ENCODE data around the gene DDX46. TPM values are rescaled to one million over a fixed set of nuclear protein-coding genes. Genes with fewer than 3 reads are reported as not detected.
"Not testable (repeated sequence)": the region's sequence is repeated elsewhere in the genome, so short reads cannot be mapped to it uniquely, and the experiment has no call there.

The DDX46 gene
- total RNA-seq, 8 experiments from 2014 or later: 24.8 to 80.6 (median 32.6) TPM

GRCh38 chr5:134837530-134838181, 79.1 kb downstream of the DDX46 start:
- in situ Hi-C loops (cut with MboI; ENCODE audit: low pct_unique_long_range_greater_than_20kb in 2 of 9, low sequenced_read_pairs in 9 of 9, unreplicated experiment in 9 of 9): no loop called here
- no peak overlapping the region for H3K4me3 ChIP-seq
- no peak for ATAC-seq (replicated peaks in 6 of 8)

GRCh38 chr5:134838361-134838760, 79.8 kb downstream of the DDX46 start:
- WGBS, 10 experiments: 95 to 100% (median 99%) methylated on average over 2 to 9 of the region's 9 CpGs; no CpG with 5 or more reads in 4 of the 10 experiments

More at GRCh38 chr5:134837530-134838181, 79.1 kb downstream of the DDX46 start:
- H3K4me1 ChIP-seq (replicated peaks in 1 of 2): peaks cover 0 to 2% of the 10 kb centered on the region in 2 donors
- 71 to 100% (median 93%) methylated on average over 1 to 3 of the region's 3 CpGs for WGBS, 10 experiments
- no peak overlapping the region for H3K27ac ChIP-seq

GRCh38 chr5:134840811-134841210, 82.2 kb downstream of the DDX46 start:
- no peak overlapping the region for H3K27ac ChIP-seq
- WGBS, 10 experiments: 80 to 100% (median 100%) methylated on average over 1 to 3 of the region's 3 CpGs; no CpG with 5 or more reads in 3 of the 10 experiments
- no peak for ATAC-seq (replicated peaks in 6 of 8)
- H3K4me1 ChIP-seq (replicated peaks in 1 of 2): peaks cover 6 to 7% of the 10 kb centered on the region in 2 donors
- H3K4me3 ChIP-seq: no peak overlapping the region
- in situ Hi-C loops (cut with MboI; ENCODE audit: low pct_unique_long_range_greater_than_20kb in 2 of 9, low sequenced_read_pairs in 9 of 9, unreplicated experiment in 9 of 9): no loop called here

More at GRCh38 chr5:134838361-134838760, 79.8 kb downstream of the DDX46 start:
- H3K4me1 ChIP-seq (replicated peaks in 1 of 2); ATAC-seq (replicated peaks in 6 of 8); in situ Hi-C loops (cut with MboI; ENCODE audit: low pct_unique_long_range_greater_than_20kb in 2 of 9, low sequenced_read_pairs in 9 of 9, unreplicated experiment in 9 of 9); H3K27ac ChIP-seq; H3K4me3 ChIP-seq: not testable (repeated sequence)

GRCh38 chr5:134844252-134844651, 85.7 kb downstream of the DDX46 start:
- 90 to 100% (median 92%) methylated on average over 1 of the region's 1 CpG; no CpG with 5 or more reads in 7 of the 10 experiments for WGBS, 10 experiments
- Histone ChIP-seq H3K4me3 (no peak overlapping the region), H3K4me1 (replicated peaks in 1 of 2) (peaks cover 14 to 15% of the 10 kb centered on the region in 2 donors), H3K27ac (no peak overlapping the region)
- ATAC-seq (replicated peaks in 6 of 8): no peak
- in situ Hi-C loops (cut with MboI; ENCODE audit: low pct_unique_long_range_greater_than_20kb in 2 of 9, low sequenced_read_pairs in 9 of 9, unreplicated experiment in 9 of 9): no loop called here

- in situ Hi-C loops (cut with MboI; ENCODE audit: low pct_unique_long_range_greater_than_20kb in 2 of 9, low sequenced_read_pairs in 9 of 9, unreplicated experiment in 9 of 9): no loop called here
- H3K4me1 ChIP-seq (replicated peaks in 1 of 2): peaks cover 14 to 15% of the 10 kb centered on the region in 2 donors
- H3K4me3 ChIP-seq: peak overlapping the region; percentile 67 to 86 (median 77)
- ATAC-seq (replicated peaks in 6 of 8): peak in 3 of 8 experiments; percentile 8 to 31 (median 25)
- H3K27ac ChIP-seq: peak overlapping the region; percentile 94 to 97
- WGBS, 10 experiments: 0 to 92% (median 9%) methylated on average over 1 to 11 of the region's 12 CpGs; no CpG with 5 or more reads in 3 of the 10 experiments
These were observed 86.8 kb downstream of the DDX46 start for GRCh38 chr5:134845335-134845851.

- in situ Hi-C loops (cut with MboI; ENCODE audit: low pct_unique_long_range_greater_than_20kb in 2 of 9, low sequenced_read_pairs in 9 of 9, unreplicated experiment in 9 of 9): no loop called here
These were observed 87.5 kb downstream of the DDX46 start, which contains the start of gene C5orf24 for GRCh38 chr5:134845852-134846640. Gene C5orf24 (plus strand): TSS chr5:134845968. CDS start chr5:134854901, 8,933 bp downstream.

GRCh38 chr5:134846641-134846960, 88.0 kb downstream of the DDX46 start:
- Histone ChIP-seq H3K4me1 (replicated peaks in 1 of 2) (peaks cover 14 to 17% of the 10 kb centered on the region in 2 donors), H3K4me3 (peak overlapping the region; percentile 67 to 86 (median 77)), H3K27ac (peak overlapping the region; percentile 94 to 97)
- in situ Hi-C loops (cut with MboI; ENCODE audit: low pct_unique_long_range_greater_than_20kb in 2 of 9, low sequenced_read_pairs in 9 of 9, unreplicated experiment in 9 of 9): no loop called here
- 0 to 4% (median 0%) methylated on average over 1 to 11 of the region's 11 CpGs; no CpG with 5 or more reads in 2 of the 10 experiments for WGBS, 10 experiments
- peak in 2 of 8 experiments; percentile 0 to 1 for ATAC-seq (replicated peaks in 6 of 8)

More at GRCh38 chr5:134845852-134846640, 87.5 kb downstream of the DDX46 start, which contains the start of gene C5orf24:
- ATAC-seq (replicated peaks in 6 of 8): peak; percentile 88 to 97 (median 96)
- peaks cover 13 to 16% of the 10 kb centered on the region in 2 donors for H3K4me1 ChIP-seq (replicated peaks in 1 of 2)
- H3K4me3 ChIP-seq: peak within 1 kb of the TSS; percentile 67 to 86 (median 77)
- H3K27ac ChIP-seq: peak within 1 kb of the TSS; percentile 94 to 97
- 0 to 3% (median 0%) methylated on average over 2 to 16 of the region's 84 CpGs; no CpG with 5 or more reads in 4 of the 10 experiments for WGBS, 10 experiments

GRCh38 chr5:134849434-134849933, 90.9 kb downstream of the DDX46 start:
- H3K27ac ChIP-seq; H3K4me3 ChIP-seq; in situ Hi-C loops (cut with MboI; ENCODE audit: low pct_unique_long_range_greater_than_20kb in 2 of 9, low sequenced_read_pairs in 9 of 9, unreplicated experiment in 9 of 9); ATAC-seq (replicated peaks in 6 of 8): not testable (repeated sequence)
- peaks cover 14 to 17% of the 10 kb centered on the region in 2 donors for H3K4me1 ChIP-seq (replicated peaks in 1 of 2)
- 32 to 100% (median 98%) methylated on average over 1 to 7 of the region's 7 CpGs; no CpG with 5 or more reads in 1 of the 10 experiments for WGBS, 10 experiments

- H3K27ac ChIP-seq: no peak overlapping the region
- in situ Hi-C loops (cut with MboI; ENCODE audit: low pct_unique_long_range_greater_than_20kb in 2 of 9, low sequenced_read_pairs in 9 of 9, unreplicated experiment in 9 of 9): no loop called here
- ATAC-seq (replicated peaks in 6 of 8): peak in 3 of 8 experiments; percentile 9 to 56 (median 29)
- H3K4me1 ChIP-seq (replicated peaks in 1 of 2): peaks cover 9 to 11% of the 10 kb centered on the region in 2 donors
- no peak overlapping the region for H3K4me3 ChIP-seq
- WGBS, 10 experiments: 0 to 80% (median 8%) methylated on average over 1 of the region's 1 CpG; no CpG with 5 or more reads in 6 of the 10 experiments
These were observed 92.8 kb downstream of the DDX46 start for GRCh38 chr5:134851307-134851923.

- H3K4me1 ChIP-seq (replicated peaks in 1 of 2); in situ Hi-C loops (cut with MboI; ENCODE audit: low pct_unique_long_range_greater_than_20kb in 2 of 9, low sequenced_read_pairs in 9 of 9, unreplicated experiment in 9 of 9); H3K27ac ChIP-seq; ATAC-seq (replicated peaks in 6 of 8); H3K4me3 ChIP-seq: not testable (repeated sequence)
- 53 to 100% (median 86%) methylated on average over 2 to 6 of the region's 7 CpGs for WGBS, 10 experiments
These were observed 97.9 kb downstream of the DDX46 start for GRCh38 chr5:134856465-134856864.

GRCh38 chr5:134857401-134857800, 98.8 kb downstream of the DDX46 start:
- H3K4me3 ChIP-seq: no peak overlapping the region
- H3K4me1 ChIP-seq (replicated peaks in 1 of 2): no peaks in the 10 kb centered on the region
- ATAC-seq (replicated peaks in 6 of 8): no peak
- in situ Hi-C loops (cut with MboI; ENCODE audit: low pct_unique_long_range_greater_than_20kb in 2 of 9, low sequenced_read_pairs in 9 of 9, unreplicated experiment in 9 of 9): no loop called here
- 0 to 100% (median 92%) methylated on average over 1 to 3 of the region's 3 CpGs; no CpG with 5 or more reads in 1 of the 10 experiments for WGBS, 10 experiments
- H3K27ac ChIP-seq: no peak overlapping the region

- in situ Hi-C loops (cut with MboI; ENCODE audit: low pct_unique_long_range_greater_than_20kb in 2 of 9, low sequenced_read_pairs in 9 of 9, unreplicated experiment in 9 of 9): no loop called here
- Histone ChIP-seq H3K4me1 (replicated peaks in 1 of 2) (no peaks in the 10 kb centered on the region), H3K27ac (no peak overlapping the region), H3K4me3 (no peak overlapping the region)
- WGBS, 10 experiments: 45 to 94% (median 83%) methylated on average over 1 to 2 of the region's 2 CpGs; no CpG with 5 or more reads in 6 of the 10 experiments
- no peak for ATAC-seq (replicated peaks in 6 of 8)
These were observed 106.1 kb downstream of the DDX46 start for GRCh38 chr5:134864707-134865106.

All from motor neuron (in vitro differentiated cells).